Measurements from ENCODE around the gene CCDC116.

GRCh38 chr22:21599053-21599893 lies 33.3 kb upstream of the CCDC116 start:
- TF ChIP-seq USF2 (IDR thresholded peaks at IDR 0.05; ENCODE audit: borderline replicate concordance, low read depth, low read length) (no peak), FOS (IDR thresholded peaks at IDR 0.05; ENCODE audit: borderline replicate concordance, extremely low read depth, insufficient read length) (no peak), BMI1 (IDR thresholded peaks at IDR 0.05; ENCODE audit: borderline replicate concordance) (no peak), SREBF2 (IDR thresholded peaks at IDR 0.05; ENCODE audit: low read length) (no peak), RAD21 (IDR thresholded peaks at IDR 0.05; ENCODE audit: insufficient read depth, low read depth, low read length) (no peak), GABPA (IDR thresholded peaks at IDR 0.05; ENCODE audit: low read depth) (no peak), CTCF (IDR thresholded peaks at IDR 0.05 in 2 of 3, conservative IDR thresholded peaks at IDR 0.05 in 1 of 3; ENCODE audit: control insufficient read depth in 2 of 3, extremely low read depth in 1 of 3, insufficient read depth in 1 of 3, low read depth in 3 of 3, low read length in 3 of 3) (no peak), NR2C2 (IDR thresholded peaks at IDR 0.05; ENCODE audit: borderline replicate concordance, control insufficient read depth, insufficient read length, low read depth) (no peak), BRCA1 (IDR thresholded peaks at IDR 0.05; ENCODE audit: low read depth, low read length) (no peak), POLR2A (IDR thresholded peaks at IDR 0.05; ENCODE audit: low read depth, low read length) (no peak)
